GM12878 (cell line): Measurements from ENCODE around the gene P2RY11. TPM values are rescaled to one million over a fixed set of nuclear protein-coding genes. Genes with fewer than 3 reads are reported as not detected.

Experiments used
- CHD2 ChIP-seq: IDR thresholded peaks from 2 replicates; pipeline ENCODE4 v1.6.1; 2011; ENCODE audit warnings: low read depth, low read length, improper control_type of control experiment, borderline replicate concordance
- ELK1 ChIP-seq: IDR thresholded peaks from 2 replicates; pipeline ENCODE4 v1.6.1; 2012; ENCODE audit warnings: low read depth, low read length, improper control_type of control experiment
- JUND ChIP-seq: IDR thresholded peaks from 2 replicates; pipeline ENCODE4 v1.6.1; 2012; ENCODE audit warnings: low read depth, mild to moderate bottlenecking, low read length, improper control_type of control experiment, moderate library complexity
- MEF2B ChIP-seq: fragments of 450-650 bp; IDR thresholded peaks from 2 replicates; pipeline ENCODE4 v1.6.1; 2018; ENCODE audit warnings: mild to moderate bottlenecking, moderate library complexity; ENCODE audit not compliant: partially characterized antibody, poor library complexity, severe bottlenecking
- MLLT1 ChIP-seq: fragments of 450-650 bp; IDR thresholded peaks from 2 replicates; pipeline ENCODE4 v1.6.1; 2016; ENCODE audit warnings: mild to moderate bottlenecking
- NR2C1 ChIP-seq: fragments of 450-650 bp; IDR thresholded peaks from 2 replicates; pipeline ENCODE4 v1.6.1; 2017; ENCODE audit warnings: antibody characterized with exemption, mild to moderate bottlenecking, moderate library complexity
- NR2F1 ChIP-seq: fragments of 450-650 bp; conservative IDR thresholded peaks from 2 replicates; pipeline ENCODE4 v1.6.1; 2017; ENCODE audit warnings: mild to moderate bottlenecking
- POLR2AphosphoS5 ChIP-seq: IDR thresholded peaks from 2 replicates; pipeline ENCODE4 v1.6.1; 2011; ENCODE audit warnings: mild to moderate bottlenecking, low read length, inconsistent platforms
- RB1 ChIP-seq: fragments of 450-650 bp; formaldehyde crosslinking; IDR thresholded peaks from 2 replicates; pipeline ENCODE4 v1.6.1; 2017; ENCODE audit warnings: mild to moderate bottlenecking, borderline replicate concordance
- SMAD1 ChIP-seq: fragments of 450-650 bp; IDR thresholded peaks from 2 replicates; pipeline ENCODE4 v1.6.1; 2018; ENCODE audit warnings: mild to moderate bottlenecking, low read depth; ENCODE audit not compliant: partially characterized antibody
- USF2 ChIP-seq: IDR thresholded peaks from 2 replicates; pipeline ENCODE4 v1.6.1; 2011; ENCODE audit warnings: low read depth, low read length, improper control_type of control experiment, borderline replicate concordance
- WRNIP1 ChIP-seq: IDR thresholded peaks from 2 replicates; pipeline ENCODE4 v1.6.1; 2011; ENCODE audit warnings: low read depth, low read length, improper control_type of control experiment, borderline replicate concordance
- ZBTB4 ChIP-seq: fragments of 450-650 bp; formaldehyde crosslinking; IDR thresholded peaks from 2 replicates; pipeline ENCODE4 v1.4.0; 2022; ENCODE audit warnings: mild to moderate bottlenecking, moderate library complexity
- ZNF687 ChIP-seq: fragments of 450-650 bp; IDR thresholded peaks from 2 replicates; pipeline ENCODE4 v1.6.1; 2017; ENCODE audit warnings: mild to moderate bottlenecking, moderate library complexity
- polyA plus RNA-seq, 11 experiments: library from polyadenylated mRNA; depleted of rRNA in 4 of 11; unstranded in 6 of 11; stranded (reverse) in 5 of 11; fragments of >200 nt; fragmentation: Nextera tagmentation in 4 of 11; fragmentation: Illumina TruSeq in 1 of 11; extraction: Ambion mirVana in 4 of 11; extraction: Trizol in 1 of 11; gene quantifications; 1 replicate in 1 of 11; 2 replicates in 10 of 11; pipeline versions ENCODE4 v1.2.1 to v1.2.3, GENCODE V29; 2011 to 2016; ENCODE audit warnings: inconsistent platforms in 2 of 11, missing spikeins in 2 of 11, low read depth in 1 of 11
- total RNA-seq, 4 experiments: library from RNA; depleted of rRNA in 3 of 4; stranded (reverse); fragments of >200 nt in 3 of 4; fragmentation: Illumina TruSeq in 1 of 4; extraction: Trizol in 1 of 4; gene quantifications; 2 replicates each; pipeline versions ENCODE4 v1.2.1 to v1.2.3, GENCODE V29; 2013 to 2021
- TF ChIP-seq, protein P1 (sequence below): fragments of 450-650 bp; IDR thresholded peaks from 2 replicates; pipeline ENCODE4 v1.6.1; 2016; ENCODE audit warnings: mild to moderate bottlenecking

Gene P2RY11
- total and polyA plus RNA-seq, 10 of the 15 experiments (the other 5 are each of a cell fraction or from before 2014, with no cell fraction given): 0.14 to 46.5 (median 7.6) TPM

DNA sequence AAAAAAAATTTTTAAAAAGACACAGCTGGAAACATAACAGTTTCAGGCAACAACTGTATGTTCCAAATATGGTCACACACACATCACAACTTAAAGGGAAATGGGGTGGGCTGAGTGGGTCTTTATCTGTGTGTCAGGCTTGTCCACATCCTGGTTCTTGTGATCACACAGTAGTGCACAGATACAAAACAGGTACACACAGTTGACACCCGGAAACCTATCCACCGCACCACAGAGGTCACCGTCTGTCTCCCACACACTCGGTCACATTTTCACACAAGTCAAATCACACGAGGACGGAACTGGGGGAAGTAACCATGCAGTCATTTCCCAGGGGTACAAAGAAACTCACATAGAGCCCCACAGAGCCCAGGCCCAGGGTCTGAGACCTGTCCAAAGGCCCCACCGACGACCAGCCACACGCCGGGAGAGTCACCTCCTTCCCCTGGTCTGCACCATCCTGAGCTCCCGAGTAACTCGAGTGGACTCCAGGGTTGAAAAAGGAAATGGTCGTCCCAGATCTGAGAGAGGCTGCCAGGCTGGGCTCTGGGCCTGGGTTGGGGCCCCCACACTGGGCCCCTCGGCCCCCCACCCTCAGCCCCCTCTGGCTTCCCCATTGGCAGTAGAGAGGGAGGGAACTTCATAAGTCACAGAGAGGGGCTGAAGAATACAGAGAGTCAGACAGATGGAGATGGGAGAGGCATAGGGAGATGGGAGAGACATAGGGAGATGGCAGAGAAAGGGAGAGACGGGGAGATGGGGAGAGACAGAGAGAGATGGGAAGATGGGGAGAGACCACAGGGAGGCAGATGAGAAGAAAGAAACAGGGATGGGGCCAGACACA, 6.6 kb upstream of the P2RY11 start (continued):
- peak; percentile 91 for TF ChIP-seq ZNF687
- peak; percentile 16; the same call in 1 of the 2 replicates for TF ChIP-seq RB1
- TF ChIP-seq, protein P1, sequence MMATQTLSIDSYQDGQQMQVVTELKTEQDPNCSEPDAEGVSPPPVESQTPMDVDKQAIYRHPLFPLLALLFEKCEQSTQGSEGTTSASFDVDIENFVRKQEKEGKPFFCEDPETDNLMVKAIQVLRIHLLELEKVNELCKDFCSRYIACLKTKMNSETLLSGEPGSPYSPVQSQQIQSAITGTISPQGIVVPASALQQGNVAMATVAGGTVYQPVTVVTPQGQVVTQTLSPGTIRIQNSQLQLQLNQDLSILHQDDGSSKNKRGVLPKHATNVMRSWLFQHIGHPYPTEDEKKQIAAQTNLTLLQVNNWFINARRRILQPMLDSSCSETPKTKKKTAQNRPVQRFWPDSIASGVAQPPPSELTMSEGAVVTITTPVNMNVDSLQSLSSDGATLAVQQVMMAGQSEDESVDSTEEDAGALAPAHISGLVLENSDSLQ: peak; percentile 72; the same call in 1 of the 2 replicates
- TF ChIP-seq NR2C1: peak; percentile 49; the same call in 1 of the 2 replicates
- TF ChIP-seq WRNIP1: peak; percentile 66; the same call in 1 of the 2 replicates
- 0 out of 2 replicates have a peak, but pooled peaks have one; percentile 5 for TF ChIP-seq ZBTB4 (CRISPR knock-in tag)
- peak; percentile 91 for TF ChIP-seq ELK1
- TF ChIP-seq USF2: no peak; the same call in 1 of the 2 replicates
- 0 out of 2 replicates have a peak, but pooled peaks have one; percentile 15 for TF ChIP-seq MLLT1
- TF ChIP-seq NR2F1: peak; percentile 99
- TF ChIP-seq MEF2B: peak; percentile 99
- peak; percentile 82; the same call in 1 of the 2 replicates for TF ChIP-seq CHD2
- no peak; the same call in 1 of the 2 replicates for TF ChIP-seq JUND
- peak; percentile 89 for TF ChIP-seq SMAD1
- TF ChIP-seq POLR2AphosphoS5: peak; percentile 80
